HepG2 (cell line): ENCODE data around the gene PSMB1. TPM values are rescaled to one million over a fixed set of nuclear protein-coding genes. Genes with fewer than 3 reads are reported as not detected.
A peak's percentile ranks its signal among the peaks of the same experiment; 100 is the strongest.

Experiments
- AGO2 ChIP-seq: fragments of 200-400 bp; formaldehyde crosslinking; optimal IDR thresholded peaks from 2 replicates; pipeline ENCODE3; 2017; ENCODE audit warnings: mild to moderate bottlenecking, low read depth, low read length, moderate library complexity
- AKAP8 ChIP-seq: sonication (generic); formaldehyde crosslinking; IDR thresholded peaks from 2 replicates; pipeline ENCODE4 v1.5.1; 2020; ENCODE audit warnings: mild to moderate bottlenecking, missing genetic modification reagents
- ATF5 ChIP-seq: sonication (generic); formaldehyde crosslinking; IDR thresholded peaks from 2 replicates; pipeline ENCODE4 v1.4.0; 2020; ENCODE audit warnings: mild to moderate bottlenecking, low read depth, missing genetic modification reagents
- CBFB ChIP-seq: sonication (generic); formaldehyde crosslinking; IDR thresholded peaks from 2 replicates; pipeline ENCODE4 v1.4.0; 2020; ENCODE audit warnings: missing genetic modification reagents
- CBX5 ChIP-seq: sonication (generic); formaldehyde crosslinking; IDR thresholded peaks from 2 replicates; pipeline ENCODE4 v1.4.0; 2020; ENCODE audit warnings: missing genetic modification reagents, borderline replicate concordance
- GTF2F1 ChIP-seq: fragments of 150-350 bp; IDR thresholded peaks from 2 replicates; pipeline ENCODE4 v1.6.1; 2014; ENCODE audit warnings: low read length
- HOXA3 ChIP-seq: sonication (generic); formaldehyde crosslinking; IDR thresholded peaks from 2 replicates; pipeline ENCODE4 v1.5.0; 2020; ENCODE audit warnings: missing genetic modification reagents
- MAFK ChIP-seq, 2 experiments: IDR thresholded peaks in 1 of 2; conservative IDR thresholded peaks in 1 of 2; 2 replicates each; pipeline ENCODE4 v1.6.1; 2011; ENCODE audit warnings: improper control_type of control experiment in 2 of 2, low read length in 2 of 2
- NFKB2 ChIP-seq: sonication (generic); formaldehyde crosslinking; IDR thresholded peaks from 2 replicates; pipeline ENCODE4 v1.4.0; 2020; ENCODE audit warnings: missing genetic modification reagents, borderline replicate concordance
- NFYC ChIP-seq: IDR thresholded peaks from 2 replicates; pipeline ENCODE4 v1.6.1; 2016; ENCODE audit warnings: missing genetic modification reagents, missing compliant biosample characterization
- RARG ChIP-seq: sonication (generic); formaldehyde crosslinking; IDR thresholded peaks from 2 replicates; pipeline ENCODE4 v1.4.0; 2020; ENCODE audit warnings: low read depth, mild to moderate bottlenecking, missing genetic modification reagents
- RNF2 ChIP-seq: fragments of 450-650 bp; conservative IDR thresholded peaks from 2 replicates; pipeline ENCODE4 v1.6.1; 2016; ENCODE audit warnings: low read depth
- SIN3B ChIP-seq: fragments of 150-350 bp; IDR thresholded peaks from 2 replicates; pipeline ENCODE4 v1.6.1; 2014; ENCODE audit warnings: low read length
- TRIM24 ChIP-seq: sonication (generic); formaldehyde crosslinking; IDR thresholded peaks from 2 replicates; pipeline ENCODE4 v1.8.0; 2022; ENCODE audit warnings: mild to moderate bottlenecking, missing genetic modification reagents
- WIZ ChIP-seq: sonication (generic); formaldehyde crosslinking; IDR thresholded peaks from 2 replicates; pipeline ENCODE4 v1.5.1; 2020; ENCODE audit warnings: mild to moderate bottlenecking, missing genetic modification reagents
- ZNF468 ChIP-seq: sonication (generic); formaldehyde crosslinking; IDR thresholded peaks from 2 replicates; pipeline ENCODE4 v1.8.0; 2022; ENCODE audit warnings: mild to moderate bottlenecking, moderate library complexity, missing genetic modification reagents
- ZNF552 ChIP-seq: sonication (generic); formaldehyde crosslinking; IDR thresholded peaks from 2 replicates; pipeline ENCODE4 v1.9.0; 2022; ENCODE audit warnings: missing genetic modification reagents, mild to moderate bottlenecking, borderline replicate concordance
- ZNF75D ChIP-seq: sonication (generic); formaldehyde crosslinking; IDR thresholded peaks from 2 replicates; pipeline ENCODE4 v1.8.1; 2023; ENCODE audit warnings: missing genetic modification reagents, mild to moderate bottlenecking, borderline replicate concordance
- polyA plus RNA-seq, 8 experiments: library from polyadenylated mRNA; depleted of rRNA in 3 of 8; stranded (reverse) in 7 of 8; unstranded in 1 of 8; fragments of >200 nt; fragmentation: Illumina TruSeq in 4 of 8; extraction: Trizol in 4 of 8; gene quantifications; 2 replicates each; pipeline versions ENCODE4 v1.2.1 to v1.2.3, GENCODE V29; 2011 to 2016; ENCODE audit warnings: low read depth in 4 of 8, missing spikeins in 1 of 8, mixed read lengths in 1 of 8; ENCODE audit not compliant: insufficient read depth in 1 of 8
- total RNA-seq, 5 experiments: library from RNA; depleted of rRNA; stranded (reverse); fragments of >200 nt; fragmentation: Illumina TruSeq; extraction: Trizol; gene quantifications; 2 replicates each; pipeline ENCODE4 v1.2.3, GENCODE V29; 2016; ENCODE audit warnings: low read depth in 1 of 5
- TF ChIP-seq, protein P1 (sequence below): sonication (generic); formaldehyde crosslinking; IDR thresholded peaks from 2 replicates; pipeline ENCODE4 v1.4.0; 2020; ENCODE audit warnings: missing genetic modification reagents
- TF ChIP-seq, protein P2 (sequence below): sonication (generic); formaldehyde crosslinking; IDR thresholded peaks from 2 replicates; pipeline ENCODE4 v1.8.0; 2022; ENCODE audit warnings: missing genetic modification reagents, mild to moderate bottlenecking, borderline replicate concordance
- TF ChIP-seq, protein P3 (sequence below), 2 experiments: sonication (generic) in 1 of 2; formaldehyde crosslinking in 1 of 2; IDR thresholded peaks; 2 replicates each; pipeline versions ENCODE4 v1.4.0 to v1.6.1; 2016 to 2020; ENCODE audit warnings: borderline replicate concordance in 1 of 2, low read depth in 1 of 2, mild to moderate bottlenecking in 1 of 2, missing genetic modification reagents in 1 of 2
- TF ChIP-seq, protein P4 (sequence below): sonication (generic); formaldehyde crosslinking; IDR thresholded peaks from 2 replicates; pipeline ENCODE4 v1.5.0; 2020; ENCODE audit warnings: missing genetic modification reagents

Gene PSMB1
- total and polyA plus RNA-seq, 2 of the 13 experiments (the other 11 are each of a cell fraction or from before 2014, with no cell fraction given) = 528 to 592 TPM

DNA sequence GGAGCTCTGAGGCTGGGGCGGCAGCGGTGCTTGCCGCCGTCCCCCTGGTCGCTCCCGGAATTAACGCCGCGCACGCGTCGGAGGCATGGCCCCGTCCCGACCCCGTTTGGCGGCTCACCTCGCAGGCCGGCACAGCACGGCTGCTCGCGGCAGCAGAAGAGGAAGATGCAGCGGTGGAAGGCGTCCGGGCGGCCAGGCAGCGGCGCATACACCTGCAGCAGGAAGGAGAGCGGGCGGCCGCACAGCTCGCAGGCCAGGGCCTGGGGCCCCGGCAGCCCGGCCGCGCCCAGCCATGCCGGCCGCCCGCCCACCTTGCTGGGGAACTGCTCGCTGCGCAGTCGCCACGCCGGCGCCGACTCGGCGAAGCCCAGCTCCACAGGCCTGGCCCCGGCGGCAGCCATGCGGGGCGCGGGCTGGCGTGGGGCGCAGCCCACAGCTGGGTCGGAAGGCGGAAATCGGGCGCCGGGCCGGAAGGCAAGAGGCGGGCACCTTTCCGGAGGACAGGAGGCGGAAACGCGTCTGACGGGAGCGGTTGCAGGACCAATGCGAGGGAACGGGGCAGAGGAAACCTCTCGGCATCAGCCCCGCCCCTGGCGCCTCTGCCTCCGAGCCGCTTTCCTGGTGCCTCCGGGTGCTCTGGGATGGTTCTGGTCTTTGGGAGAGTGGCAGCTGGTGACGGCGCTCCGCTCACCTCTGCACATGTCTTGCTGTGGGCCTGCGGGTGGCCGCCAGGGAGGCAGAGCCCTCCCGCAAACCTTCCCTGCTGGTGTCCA lies 31.3 kb upstream of the PSMB1 start, which contains the start of gene PDCD2 (continued):
- TF ChIP-seq ZNF552 (CRISPR knock-in tag) (0 out of 2 replicates have a peak, but pooled peaks have one; percentile 16), RARG (CRISPR knock-in tag) (no peak), AKAP8 (CRISPR knock-in tag) (peak; percentile 74; the same call in 1 of the 2 replicates), ZNF468 (CRISPR knock-in tag) (no peak), NFYC (peak; percentile 82), TRIM24 (CRISPR knock-in tag) (no peak), ATF5 (CRISPR knock-in tag) (no peak), WIZ (CRISPR knock-in tag) (0 out of 2 replicates have a peak, but pooled peaks have one; percentile 88), CBFB (CRISPR knock-in tag) (peak; percentile 74; the same call in 1 of the 2 replicates), RNF2 (peak; percentile 76; the same call in 1 of the 2 replicates), HOXA3 (peak; percentile 91), GTF2F1 (no peak), SIN3B (peak; percentile 61), NFKB2 (CRISPR knock-in tag) (peak; percentile 73), AGO2 (peak; percentile 88), MAFK (conservative IDR thresholded peaks at IDR 0.05 in 1 of 2, IDR thresholded peaks at IDR 0.05 in 1 of 2; ENCODE audit: low read length in 2 of 2) (no peak), CBX5 (CRISPR knock-in tag) (peak; percentile 16; the same call in 1 of the 2 replicates), ZNF75D (CRISPR knock-in tag) (no peak)
- TF ChIP-seq, protein P1, sequence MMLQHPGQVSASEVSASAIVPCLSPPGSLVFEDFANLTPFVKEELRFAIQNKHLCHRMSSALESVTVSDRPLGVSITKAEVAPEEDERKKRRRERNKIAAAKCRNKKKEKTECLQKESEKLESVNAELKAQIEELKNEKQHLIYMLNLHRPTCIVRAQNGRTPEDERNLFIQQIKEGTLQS (CRISPR knock-in tag) = peak; percentile 50
- TF ChIP-seq, protein P2, sequence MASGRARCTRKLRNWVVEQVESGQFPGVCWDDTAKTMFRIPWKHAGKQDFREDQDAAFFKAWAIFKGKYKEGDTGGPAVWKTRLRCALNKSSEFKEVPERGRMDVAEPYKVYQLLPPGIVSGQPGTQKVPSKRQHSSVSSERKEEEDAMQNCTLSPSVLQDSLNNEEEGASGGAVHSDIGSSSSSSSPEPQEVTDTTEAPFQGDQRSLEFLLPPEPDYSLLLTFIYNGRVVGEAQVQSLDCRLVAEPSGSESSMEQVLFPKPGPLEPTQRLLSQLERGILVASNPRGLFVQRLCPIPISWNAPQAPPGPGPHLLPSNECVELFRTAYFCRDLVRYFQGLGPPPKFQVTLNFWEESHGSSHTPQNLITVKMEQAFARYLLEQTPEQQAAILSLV (CRISPR knock-in tag) = peak; percentile 93
- TF ChIP-seq, protein P3, sequence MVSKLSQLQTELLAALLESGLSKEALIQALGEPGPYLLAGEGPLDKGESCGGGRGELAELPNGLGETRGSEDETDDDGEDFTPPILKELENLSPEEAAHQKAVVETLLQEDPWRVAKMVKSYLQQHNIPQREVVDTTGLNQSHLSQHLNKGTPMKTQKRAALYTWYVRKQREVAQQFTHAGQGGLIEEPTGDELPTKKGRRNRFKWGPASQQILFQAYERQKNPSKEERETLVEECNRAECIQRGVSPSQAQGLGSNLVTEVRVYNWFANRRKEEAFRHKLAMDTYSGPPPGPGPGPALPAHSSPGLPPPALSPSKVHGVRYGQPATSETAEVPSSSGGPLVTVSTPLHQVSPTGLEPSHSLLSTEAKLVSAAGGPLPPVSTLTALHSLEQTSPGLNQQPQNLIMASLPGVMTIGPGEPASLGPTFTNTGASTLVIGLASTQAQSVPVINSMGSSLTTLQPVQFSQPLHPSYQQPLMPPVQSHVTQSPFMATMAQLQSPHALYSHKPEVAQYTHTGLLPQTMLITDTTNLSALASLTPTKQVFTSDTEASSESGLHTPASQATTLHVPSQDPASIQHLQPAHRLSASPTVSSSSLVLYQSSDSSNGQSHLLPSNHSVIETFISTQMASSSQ (IDR thresholded peaks at IDR 0.05; ENCODE audit: low read depth) = no peak
- TF ChIP-seq, protein P3 (CRISPR knock-in tag; IDR thresholded peaks at IDR 0.05; ENCODE audit: borderline replicate concordance) = 0 out of 2 replicates have a peak, but pooled peaks have one; percentile 14
- TF ChIP-seq, protein P4, sequence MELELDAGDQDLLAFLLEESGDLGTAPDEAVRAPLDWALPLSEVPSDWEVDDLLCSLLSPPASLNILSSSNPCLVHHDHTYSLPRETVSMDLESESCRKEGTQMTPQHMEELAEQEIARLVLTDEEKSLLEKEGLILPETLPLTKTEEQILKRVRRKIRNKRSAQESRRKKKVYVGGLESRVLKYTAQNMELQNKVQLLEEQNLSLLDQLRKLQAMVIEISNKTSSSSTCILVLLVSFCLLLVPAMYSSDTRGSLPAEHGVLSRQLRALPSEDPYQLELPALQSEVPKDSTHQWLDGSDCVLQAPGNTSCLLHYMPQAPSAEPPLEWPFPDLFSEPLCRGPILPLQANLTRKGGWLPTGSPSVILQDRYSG = peak; percentile 71; the same call in 1 of the 2 replicates
